Glutamatergic neuron (in vitro differentiated cells): ENCODE results near the gene EYS. TPM values are rescaled to one million over a fixed set of nuclear protein-coding genes. Genes with fewer than 3 reads are reported as not detected.
A peak's percentile ranks its signal among the peaks of the same experiment; 100 is the strongest.

Experiments used
- DNase-seq: peaks from one replicate; pipeline ENCODE4 v3.0.0; 2022
- H3K27ac Mint-ChIP-seq: one replicate; pipeline ENCODE4 v1.8.0; 2020; ENCODE audit warnings: mild to moderate bottlenecking, mixed read lengths, inconsistent platforms; ENCODE audit not compliant: unreplicated experiment
- H3K27me3 Mint-ChIP-seq: one replicate; pipeline ENCODE4 v1.8.0; 2020; ENCODE audit warnings: mild to moderate bottlenecking, moderate library complexity, mixed read lengths, inconsistent platforms; ENCODE audit not compliant: unreplicated experiment
- H3K36me3 Mint-ChIP-seq: one replicate; pipeline ENCODE4 v1.8.0; 2020; ENCODE audit warnings: mild to moderate bottlenecking, mixed read lengths, inconsistent platforms; ENCODE audit not compliant: unreplicated experiment
- H3K4me1 Mint-ChIP-seq: one replicate; pipeline ENCODE4 v1.8.0; 2020; ENCODE audit warnings: mild to moderate bottlenecking, low read depth, mixed read lengths, inconsistent platforms; ENCODE audit not compliant: unreplicated experiment
- H3K4me3 Mint-ChIP-seq: one replicate; pipeline ENCODE4 v1.8.0; 2020; ENCODE audit warnings: mild to moderate bottlenecking, mixed read lengths, inconsistent platforms; ENCODE audit not compliant: unreplicated experiment
- H3K9me3 Mint-ChIP-seq: one replicate; pipeline ENCODE4 v1.8.0; 2020; ENCODE audit warnings: mild to moderate bottlenecking, moderate library complexity, mixed read lengths, inconsistent platforms; ENCODE audit not compliant: unreplicated experiment
- CTCF ChIP-seq: fragments of 200-600 bp; sonication (generic); IDR thresholded peaks from one replicate; pipeline ENCODE4 v1.5.0; 2021; ENCODE audit not compliant: partially characterized antibody, unreplicated experiment
- total RNA-seq: library from RNA; stranded (reverse); fragmentation: NEBNext Ultra II Directional; extraction: Animal tissue kit (Norgen Biotek cat#: 25700); gene quantifications from one replicate; pipeline ENCODE4 v1.2.1, GENCODE V29; 2021; ENCODE audit not compliant: unreplicated experiment

Gene EYS
- total RNA-seq, 1 donor from 2014 or later = 13.2 TPM

- no peaks in the 10 kb centered on the region for H3K36me3 Mint-ChIP-seq
- no peak for TF ChIP-seq CTCF
- H3K27ac Mint-ChIP-seq = no peak overlapping the region
- peaks cover 3% of the 10 kb centered on the region for H3K27me3 Mint-ChIP-seq
- H3K4me3 Mint-ChIP-seq = no peak overlapping the region
- peaks cover 16% of the 10 kb centered on the region for H3K4me1 Mint-ChIP-seq
- H3K9me3 Mint-ChIP-seq = peaks cover 7% of the 10 kb centered on the region
- no peak for DNase-seq
Observed at GRCh38 chr6:64932486-64932885, 774.5 kb downstream of the EYS start.

GRCh38 chr6:64930681-64931080 is 776.3 kb downstream of the EYS start:
- Mint-ChIP-seq H3K36me3 (no peaks in the 10 kb centered on the region), H3K4me3 (peak overlapping the region; percentile 63), H3K9me3 (peaks cover 7% of the 10 kb centered on the region), H3K27ac (peak overlapping the region; percentile 91), H3K27me3 (peaks cover 3% of the 10 kb centered on the region), H3K4me1 (peaks cover 16% of the 10 kb centered on the region)
- TF ChIP-seq CTCF = no peak
- DNase-seq = peak; percentile 52

GRCh38 chr6:64926051-64926450 is 781.0 kb downstream of the EYS start:
- no peak overlapping the region for H3K4me3 Mint-ChIP-seq
- H3K27me3 Mint-ChIP-seq = peaks cover 6% of the 10 kb centered on the region
- no peak overlapping the region for H3K27ac Mint-ChIP-seq
- peaks cover 11% of the 10 kb centered on the region for H3K4me1 Mint-ChIP-seq
- no peak for TF ChIP-seq CTCF
- H3K9me3 Mint-ChIP-seq = peaks cover 8% of the 10 kb centered on the region
- peaks cover 10% of the 10 kb centered on the region for H3K36me3 Mint-ChIP-seq
- DNase-seq = no peak

GRCh38 chr6:64920257-64920656 is 786.8 kb downstream of the EYS start:
- no peak for TF ChIP-seq CTCF
- Mint-ChIP-seq H3K4me1 (no peaks in the 10 kb centered on the region), H3K36me3 (peaks cover 10% of the 10 kb centered on the region), H3K27ac (no peak overlapping the region), H3K4me3 (no peak overlapping the region), H3K27me3 (peaks cover 3% of the 10 kb centered on the region), H3K9me3 (peaks cover 1% of the 10 kb centered on the region)
- DNase-seq = no peak

- Mint-ChIP-seq H3K9me3 (no peaks in the 10 kb centered on the region), H3K4me1 (no peaks in the 10 kb centered on the region), H3K4me3 (no peak overlapping the region), H3K36me3 (no peaks in the 10 kb centered on the region), H3K27ac (no peak overlapping the region), H3K27me3 (peaks cover 3% of the 10 kb centered on the region)
- no peak for TF ChIP-seq CTCF
- no peak for DNase-seq
Observed at GRCh38 chr6:64914124-64914523, 792.9 kb downstream of the EYS start.
